H54 (cell line): Measurements from ENCODE around the gene P2RX5.

Experiments used
- DNase-seq: peaks from one replicate; pipeline ENCODE4 v3.0.0; 2011; ENCODE audit warnings: low spot score, mixed read lengths; ENCODE audit not compliant: insufficient read length
- FAIRE-seq: peaks from 3 replicates; lab custom pipeline; 2011; peaks lifted over from hg19 to GRCh38; lab: Jason Lieb, UNC
- POLR2A ChIP-seq: IDR thresholded peaks from 2 replicates; pipeline ENCODE4 v1.6.1; 2011; ENCODE audit warnings: low read depth, mild to moderate bottlenecking, low read length

P2RX5 gene

GRCh38 chr17:3699951-3700350 is 4.0 kb upstream of the P2RX5 start:
- FAIRE-seq, result no peak
- no peak for TF ChIP-seq POLR2A
- DNase-seq, result no peak

- DNase-seq, result no peak
- no peak for TF ChIP-seq POLR2A
- FAIRE-seq, result no peak
Observed at GRCh38 chr17:3698139-3698538, 2.2 kb upstream of the P2RX5 start.

DNA sequence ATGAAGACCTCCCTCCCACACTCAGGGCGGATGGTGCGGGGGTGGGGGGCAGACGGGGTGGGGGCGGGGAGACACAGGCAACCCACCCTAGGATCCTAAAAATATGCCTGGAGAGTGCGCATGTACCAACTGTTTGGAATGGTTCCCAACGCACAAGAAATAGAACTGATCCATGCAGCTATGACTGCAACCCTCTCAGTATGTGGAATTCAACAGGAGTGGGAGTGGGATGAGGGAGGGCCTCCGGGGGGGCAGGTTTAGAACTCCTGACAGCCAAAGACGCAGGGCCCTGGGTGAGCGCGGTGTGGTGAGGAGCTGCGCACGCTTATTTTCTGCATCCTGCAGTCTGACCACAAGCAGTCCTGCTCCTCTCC is 1.1 kb upstream of the P2RX5 start:
- no peak for TF ChIP-seq POLR2A
- DNase-seq, result no peak
- no peak for FAIRE-seq

GRCh38 chr17:3695129-3695722 is 729 bp downstream of the P2RX5 start:
- DNase-seq, result peak; percentile 88
- no peak for TF ChIP-seq POLR2A
- FAIRE-seq, result peak; percentile 20

DNA sequence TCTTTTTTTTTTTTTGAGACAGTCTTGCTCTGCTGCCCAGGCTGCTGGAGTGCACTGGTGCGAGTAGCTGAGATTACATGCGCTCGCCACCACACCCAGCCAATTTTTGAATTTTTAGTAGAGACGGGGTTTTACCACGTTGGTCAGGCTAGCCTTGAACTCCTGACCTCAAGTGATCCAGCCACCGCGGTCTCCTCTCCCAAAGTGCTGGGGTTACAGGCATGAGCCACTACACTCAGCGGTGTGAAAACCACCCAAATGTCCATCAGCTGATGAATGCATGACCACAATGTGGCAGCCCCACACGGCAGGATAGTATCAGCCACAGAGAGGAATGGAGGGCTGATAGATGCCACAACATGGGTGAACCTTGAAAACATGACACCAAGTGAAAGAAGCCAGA is 2.1 kb downstream of the P2RX5 start:
- no peak for FAIRE-seq
- no peak for TF ChIP-seq POLR2A

DNA sequence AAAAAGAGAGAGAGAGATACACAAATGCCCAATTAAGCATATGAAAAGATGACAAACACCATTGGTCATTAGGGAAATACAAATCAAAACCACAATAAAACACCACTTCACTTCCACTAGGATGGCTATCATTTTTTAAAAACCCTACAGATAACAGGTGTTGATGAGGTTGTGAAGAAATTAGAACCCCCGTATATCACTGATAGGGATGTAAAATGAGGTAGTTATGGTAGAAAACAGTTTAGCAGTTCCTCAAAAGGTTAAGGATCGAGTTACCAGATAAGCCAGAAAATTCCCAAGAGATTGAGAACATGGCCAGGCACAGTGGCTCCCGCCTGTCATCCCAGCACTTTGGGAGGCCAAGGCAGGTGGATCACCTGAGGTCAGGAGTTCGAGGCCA is 2.8 kb downstream of the P2RX5 start:
- no peak for DNase-seq
- TF ChIP-seq POLR2A, result no peak
- no peak for FAIRE-seq

More for the DNA sequence above, 2.1 kb downstream of the P2RX5 start:
- DNase-seq, result no peak

DNA sequence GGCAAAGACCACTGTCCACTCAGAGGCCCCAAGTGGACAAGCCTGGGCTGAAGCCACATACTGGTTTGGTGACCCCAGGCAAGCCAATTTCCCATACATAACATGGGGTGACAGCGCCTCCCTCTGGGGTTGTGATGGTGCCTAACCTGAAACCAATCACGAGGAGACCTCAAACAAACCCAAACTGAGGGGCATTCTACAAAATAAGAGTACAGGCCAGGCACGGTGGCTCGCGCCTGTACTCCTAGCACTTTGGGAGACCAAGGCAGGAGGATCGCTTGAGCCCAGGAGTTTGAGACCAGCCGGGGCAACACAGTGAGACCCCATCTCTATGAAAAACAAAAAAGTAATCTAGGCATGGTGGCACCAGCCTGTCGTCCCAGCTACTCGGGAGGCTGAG is 3.6 kb downstream of the P2RX5 start:
- DNase-seq (no peak), FAIRE-seq (no peak)
- no peak for TF ChIP-seq POLR2A

DNA sequence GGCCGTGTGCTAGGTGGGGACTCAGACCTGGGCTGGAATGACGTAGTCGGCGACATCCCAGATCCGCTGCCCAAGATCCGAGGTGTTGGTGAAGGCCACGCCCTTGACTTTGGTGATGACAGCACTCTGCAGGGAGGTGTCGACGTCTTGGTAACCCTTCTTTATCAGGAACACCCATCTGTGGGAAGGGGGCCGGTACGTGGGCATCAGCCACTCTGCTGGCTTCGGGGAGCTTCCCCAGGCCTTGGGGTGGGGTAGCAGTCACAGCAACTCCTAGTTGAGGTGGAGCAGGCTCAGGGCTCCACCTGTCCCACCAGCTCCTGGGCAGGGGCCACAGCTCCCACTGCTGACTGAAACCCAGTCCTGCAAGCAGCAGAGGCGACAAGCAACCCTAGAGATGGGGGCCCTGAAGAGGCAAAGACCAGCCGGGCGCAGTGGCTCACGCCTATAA is 4.3 kb downstream of the P2RX5 start:
- no peak for FAIRE-seq
- no peak for DNase-seq
- no peak for TF ChIP-seq POLR2A

GRCh38 chr17:3690094-3690715 is 5.8 kb downstream of the P2RX5 start:
- FAIRE-seq (no peak), DNase-seq (no peak)
- TF ChIP-seq POLR2A, result no peak

- FAIRE-seq (no peak), DNase-seq (no peak)
- no peak for TF ChIP-seq POLR2A
Observed at GRCh38 chr17:3689262-3690093, 6.5 kb downstream of the P2RX5 start.

GRCh38 chr17:3688852-3689261 is 7.1 kb downstream of the P2RX5 start:
- no peak for TF ChIP-seq POLR2A
- DNase-seq (no peak), FAIRE-seq (no peak)

DNA sequence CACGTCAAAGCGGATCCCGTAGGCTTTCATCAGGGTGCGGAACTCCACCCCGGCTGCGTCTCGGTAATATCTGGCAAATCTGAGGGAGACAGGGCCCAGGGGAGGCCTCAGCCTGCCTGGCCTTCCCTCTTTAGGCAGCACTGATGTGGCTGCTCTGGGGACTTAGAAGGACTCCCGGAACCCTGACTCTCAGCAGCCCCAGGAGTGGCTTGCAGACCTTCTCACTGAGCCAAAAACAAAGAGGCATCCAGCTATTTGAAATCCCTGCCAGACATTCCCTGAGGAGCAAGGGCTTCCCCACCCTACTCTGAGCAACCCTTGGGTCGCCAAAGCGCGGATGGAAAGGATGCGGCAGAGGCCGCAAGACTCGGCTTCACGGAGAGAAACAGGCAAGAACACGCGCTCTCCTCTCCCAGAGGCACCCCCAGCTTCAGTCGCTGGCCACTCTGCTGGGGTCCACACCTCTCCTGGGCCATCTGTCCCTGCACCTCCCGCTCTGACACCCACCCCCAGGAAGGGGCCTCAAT is 7.9 kb downstream of the P2RX5 start:
- FAIRE-seq (no peak), DNase-seq (no peak)
- no peak for TF ChIP-seq POLR2A

- TF ChIP-seq POLR2A, result no peak
- no peak for FAIRE-seq
- DNase-seq, result no peak
Observed at GRCh38 chr17:3685174-3685573, 10.8 kb downstream of the P2RX5 start.

GRCh38 chr17:3683054-3683511 is 12.9 kb downstream of the P2RX5 start:
- peak; percentile 73 for DNase-seq
- no peak for FAIRE-seq
- TF ChIP-seq POLR2A, result no peak
